GM19043 (cell line): ENCODE results near the gene NAXD.
"Not testable (repeated sequence)": the region's sequence is repeated elsewhere in the genome, so short reads cannot be mapped to it uniquely, and the experiment has no call there.

Experiments used
- ATAC-seq: cut with Tn5 transposase; IDR thresholded peaks from one replicate; pipeline ENCODE4 v1.9.1; 2021; ENCODE audit warnings: low read depth; ENCODE audit not compliant: unreplicated experiment

NAXD gene

GRCh38 chr13:110593430-110594130 lies 21.8 kb upstream of the NAXD start:
- peak; percentile 96 for ATAC-seq

DNA sequence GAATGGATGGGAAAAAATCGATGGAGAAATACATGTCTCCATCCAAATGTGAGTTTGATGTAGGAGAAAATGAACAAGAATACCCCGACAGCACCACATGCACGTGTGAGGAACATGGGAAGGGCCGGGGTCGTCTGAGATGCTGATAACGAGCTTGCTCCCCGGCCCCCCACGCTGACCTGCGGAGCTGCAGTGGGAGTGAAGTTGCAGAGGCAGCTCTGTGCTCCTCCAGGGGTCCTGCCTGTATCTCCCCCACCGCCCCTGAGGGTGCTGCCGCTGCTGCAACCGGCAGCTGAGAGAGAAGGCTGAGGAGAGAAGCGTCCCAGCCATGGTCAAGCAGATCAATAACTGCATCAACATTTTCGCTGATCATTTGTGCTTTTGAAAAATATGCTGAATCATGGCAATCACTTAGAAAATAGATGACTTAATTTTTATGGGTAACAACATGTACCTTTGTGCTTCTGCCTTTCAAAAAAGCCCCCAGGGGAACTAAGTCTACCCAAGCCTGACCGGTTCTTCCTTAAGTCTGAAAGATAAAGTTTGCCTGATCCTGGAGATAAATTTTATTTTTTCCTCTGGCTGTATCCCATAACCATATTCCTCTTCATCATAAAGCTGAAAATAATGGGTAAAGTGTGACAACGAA lies 18.2 kb upstream of the NAXD start:
- ATAC-seq: no peak

DNA sequence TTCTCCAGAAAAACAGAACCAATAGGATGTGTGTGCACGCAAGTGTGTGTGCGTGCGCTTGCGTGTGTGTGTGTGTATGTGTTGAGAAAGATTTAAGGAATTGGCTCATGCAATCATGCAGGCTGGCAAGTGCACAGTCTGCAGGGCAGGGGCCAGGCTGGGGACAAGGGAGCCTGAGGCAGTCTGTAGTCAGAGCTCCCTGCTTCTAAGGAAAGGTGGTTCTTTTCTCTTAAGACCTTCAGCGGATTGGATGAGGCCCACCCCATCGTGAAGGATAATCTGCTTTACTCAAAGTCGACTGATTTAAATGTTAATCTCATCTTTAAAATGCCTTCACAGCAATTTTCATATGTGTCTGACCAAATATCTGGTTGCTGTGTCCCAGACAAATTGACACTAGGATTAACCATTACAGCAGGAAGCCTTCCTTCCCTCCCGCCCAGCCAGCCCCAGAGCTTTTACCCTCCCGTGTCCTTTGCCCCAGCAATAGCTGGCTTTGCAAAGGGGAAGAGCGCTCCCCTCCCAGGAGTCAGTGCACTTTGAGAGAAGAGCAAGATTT lies 15.0 kb upstream of the NAXD start:
- no peak for ATAC-seq

GRCh38 chr13:110600980-110601379 lies 14.4 kb upstream of the NAXD start:
- ATAC-seq: no peak

- ATAC-seq: no peak
Observed at GRCh38 chr13:110605132-110605531, 10.2 kb upstream of the NAXD start.

DNA sequence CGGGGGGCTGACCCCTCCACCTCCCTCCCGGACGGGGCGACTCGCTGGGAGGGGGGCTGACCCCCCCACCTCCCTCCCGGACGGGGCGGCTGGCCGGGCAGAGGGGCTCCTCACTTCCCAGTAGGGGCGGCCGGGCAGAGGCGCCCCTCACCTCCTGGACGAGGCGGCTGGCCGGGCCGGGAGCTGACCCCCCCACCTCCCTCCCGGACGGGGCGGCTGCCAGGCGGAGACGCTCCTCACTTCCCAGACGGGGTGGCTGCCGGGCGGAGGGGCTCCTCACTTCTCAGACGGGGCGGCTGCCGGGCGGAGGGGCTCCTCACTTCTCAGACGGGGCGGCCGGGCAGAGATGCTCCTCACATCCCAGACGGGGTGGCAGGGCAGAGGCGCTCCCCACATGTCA lies 9.1 kb upstream of the NAXD start:
- not testable (repeated sequence) for ATAC-seq

DNA sequence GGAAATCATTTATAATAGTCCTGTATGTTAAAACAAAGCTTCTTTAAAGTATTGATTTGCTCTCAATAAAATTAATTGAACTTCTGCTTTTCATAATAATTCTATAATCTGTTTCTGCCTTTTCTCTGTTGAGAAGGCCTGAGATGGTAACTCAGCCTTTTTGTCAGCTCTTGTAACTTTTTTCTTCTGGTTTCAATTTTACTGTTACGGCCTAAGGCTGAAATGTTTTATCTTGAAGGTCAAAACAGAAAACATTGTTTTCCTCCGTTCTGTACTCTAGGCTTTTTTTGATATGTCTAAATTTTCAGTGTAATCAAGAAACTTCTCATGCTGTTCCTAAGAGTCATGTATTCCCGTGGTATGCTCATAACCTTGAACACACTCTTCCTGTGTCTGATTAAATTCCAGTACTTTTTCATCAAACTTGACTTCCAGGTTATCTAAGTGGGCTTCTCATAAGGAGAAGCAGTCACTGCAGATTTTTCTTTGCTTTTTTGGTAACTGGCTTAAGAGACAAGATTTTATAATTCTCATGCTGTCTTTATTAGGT lies 7.6 kb upstream of the NAXD start:
- ATAC-seq: no peak

- ATAC-seq: no peak
Observed at GRCh38 chr13:110610955-110611595, 4.3 kb upstream of the NAXD start.

DNA sequence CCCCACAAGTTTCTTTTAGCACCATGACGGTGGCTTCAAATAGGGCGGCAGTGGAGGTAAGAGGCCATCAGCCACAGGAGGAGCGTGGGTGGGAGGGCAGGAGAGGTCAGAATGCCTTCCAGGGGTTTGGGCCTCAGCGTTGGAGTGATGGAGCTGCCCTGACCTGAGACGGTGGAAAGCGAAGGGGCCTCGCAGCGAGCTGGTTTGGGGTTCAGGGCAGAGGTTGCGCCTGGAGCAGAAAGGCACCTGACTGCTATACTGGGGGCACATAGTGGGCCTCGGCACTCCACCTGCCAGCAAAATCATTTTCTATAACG lies 382 bp upstream of the NAXD start:
- ATAC-seq: no peak

DNA sequence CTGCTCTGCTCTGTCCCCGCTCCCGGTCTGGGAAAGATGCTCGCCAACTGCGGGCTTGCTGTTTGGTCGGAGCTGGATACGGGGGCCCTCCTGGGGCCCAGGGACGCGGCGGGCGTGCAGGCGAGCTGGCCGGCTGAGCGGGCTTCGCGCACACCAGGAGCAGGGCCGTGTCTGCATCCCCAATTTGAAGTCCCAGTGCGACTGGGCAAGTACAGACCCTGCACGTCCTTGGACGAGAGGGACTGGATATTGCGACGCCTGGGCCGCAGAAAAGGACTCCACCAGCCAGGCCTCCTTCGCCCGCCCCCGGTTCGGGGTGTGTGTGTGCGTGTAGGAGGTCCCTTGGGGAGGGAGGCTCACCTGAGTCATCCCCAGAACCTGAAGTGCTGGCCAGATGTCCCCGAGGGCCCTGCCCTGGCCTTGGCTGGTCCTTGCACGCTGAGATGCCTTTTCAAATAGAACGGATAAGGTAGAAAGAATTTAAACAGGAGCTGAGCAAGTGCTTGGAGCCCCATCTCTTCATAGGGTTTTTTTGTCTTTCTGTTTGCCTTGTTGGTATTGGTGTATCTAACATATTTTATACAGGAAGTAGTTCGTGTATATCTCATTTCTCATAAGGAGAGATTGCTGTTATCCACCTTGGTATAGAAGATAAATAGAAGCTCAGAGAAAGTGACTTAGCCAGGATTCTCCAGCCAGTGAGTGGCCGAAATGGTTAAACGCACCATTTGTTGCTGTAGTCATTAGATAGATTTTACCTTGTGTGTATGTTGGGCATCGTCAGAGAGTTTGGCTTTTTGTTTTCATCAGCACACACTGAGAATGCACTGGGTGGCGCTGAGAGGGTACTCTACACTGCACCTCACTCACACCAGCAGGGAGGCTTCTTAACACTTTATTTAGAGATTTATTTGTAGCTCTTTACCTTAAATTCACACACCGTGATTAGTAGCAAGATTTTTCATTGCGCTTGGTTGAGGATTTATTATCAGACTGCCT lies 1.1 kb downstream of the NAXD start:
- peak; percentile 46 for ATAC-seq

- no peak for ATAC-seq
Observed at GRCh38 chr13:110617321-110618072, 2.2 kb downstream of the NAXD start.

DNA sequence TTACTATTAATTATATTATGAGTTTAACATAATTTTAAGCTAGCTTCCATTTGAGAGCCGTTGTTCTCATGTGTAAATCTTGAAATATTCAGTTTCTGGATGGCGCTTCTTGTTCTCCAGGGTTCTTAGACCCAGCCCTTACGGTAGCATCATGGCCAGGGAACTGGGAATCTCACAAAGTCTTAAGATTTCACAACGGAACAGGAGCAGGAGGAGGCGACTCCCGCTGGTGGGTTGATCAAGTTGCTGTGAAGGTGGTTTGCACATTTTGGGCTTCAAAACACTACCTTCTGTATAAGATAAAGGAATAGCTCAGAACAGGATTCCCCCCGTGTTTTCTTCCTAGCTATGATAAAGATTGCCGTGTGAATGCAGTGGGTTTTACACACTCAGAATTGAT lies 2.8 kb downstream of the NAXD start:
- ATAC-seq: no peak

DNA sequence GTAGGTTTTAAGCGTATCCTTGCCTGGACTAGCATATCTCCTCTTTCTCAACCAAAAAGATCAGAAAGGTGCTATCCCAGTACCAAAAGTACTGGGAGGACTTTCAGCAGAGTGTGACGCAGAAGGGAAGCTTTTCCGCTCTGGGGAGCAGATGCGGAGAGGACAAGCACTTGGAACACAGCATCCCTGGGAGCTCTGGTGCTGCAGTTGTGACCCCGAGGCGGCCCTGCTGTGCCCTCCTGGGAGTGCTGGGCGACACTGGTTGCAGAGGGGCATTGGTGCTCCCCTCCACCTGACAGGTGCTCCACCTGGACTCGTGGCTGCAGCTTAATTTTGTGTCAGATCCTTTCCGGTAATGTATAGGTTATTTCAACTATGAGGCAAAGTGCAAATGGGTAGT lies 3.4 kb downstream of the NAXD start:
- ATAC-seq: no peak

- no peak for ATAC-seq
Observed at GRCh38 chr13:110620596-110620995, 5.3 kb downstream of the NAXD start.

- ATAC-seq: no peak
Observed at GRCh38 chr13:110624766-110625756, 9.7 kb downstream of the NAXD start.

GRCh38 chr13:110625771-110626321 lies 10.5 kb downstream of the NAXD start:
- ATAC-seq: no peak

- no peak for ATAC-seq
Observed at GRCh38 chr13:110626521-110626920, 11.2 kb downstream of the NAXD start.

DNA sequence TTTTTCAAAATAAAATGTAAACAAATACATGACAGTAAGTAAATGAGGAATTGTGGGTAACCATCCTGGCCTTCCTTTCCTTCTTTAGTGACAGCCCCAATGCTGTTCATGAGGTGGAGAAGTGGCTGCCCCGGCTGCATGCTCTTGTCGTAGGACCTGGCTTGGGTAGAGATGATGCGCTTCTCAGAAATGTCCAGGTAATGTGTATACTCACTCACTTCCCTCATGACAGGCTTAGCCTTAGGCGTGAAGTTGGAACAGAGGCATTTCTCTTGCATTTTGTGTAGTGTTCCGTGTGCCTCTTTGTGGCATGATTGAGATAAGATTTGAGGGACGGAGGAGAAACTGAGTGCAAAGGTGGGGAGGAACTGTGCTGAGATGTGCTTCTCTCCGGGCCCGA lies 12.0 kb downstream of the NAXD start:
- no peak for ATAC-seq
